ENCODE measurements around the gene LAMA5.

LAMA5 gene

DNA sequence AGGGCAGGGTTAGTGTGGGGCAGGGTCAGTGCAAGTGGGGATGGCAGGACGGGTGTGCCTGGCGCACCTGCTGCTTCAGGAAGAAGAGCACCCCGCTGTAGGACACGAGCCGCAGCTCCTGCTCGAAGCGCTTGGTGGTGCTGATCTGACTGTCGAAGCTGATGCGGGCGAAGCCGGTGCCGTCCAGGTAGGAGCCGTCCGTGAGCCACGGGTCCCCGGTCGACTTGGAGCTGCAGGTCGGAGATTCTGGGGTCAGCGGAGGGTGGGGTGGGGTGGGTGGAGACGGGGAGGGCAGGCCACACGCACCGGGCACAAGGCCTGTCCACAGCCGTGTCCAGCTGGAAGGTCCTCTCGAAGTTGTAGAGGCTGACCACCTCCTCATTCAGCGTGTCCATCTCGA, 54.1 kb downstream of the LAMA5 start:
- DNase-seq, result no peak

DNA sequence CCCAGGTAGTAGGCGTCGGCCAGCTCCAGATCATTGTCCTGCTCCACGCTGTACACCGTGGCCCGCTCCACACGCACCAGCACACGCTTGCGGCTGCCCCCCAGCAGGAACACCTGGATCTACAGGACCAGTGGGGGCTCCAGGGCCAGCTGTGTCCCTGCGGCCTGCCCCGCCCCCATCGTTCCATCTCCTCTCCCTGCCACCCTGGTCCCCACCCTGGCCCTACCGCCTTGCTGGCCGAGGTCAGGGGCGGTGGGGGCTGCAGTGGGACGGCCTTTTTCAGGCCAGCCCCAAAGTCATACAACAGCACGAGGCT, 54.5 kb downstream of the LAMA5 start:
- DNase-seq, result no peak

- peak in 1 of 14 donors; percentile 32 for DNase-seq
Observed at GRCh38 chr20:62311832-62312661, 55.1 kb downstream of the LAMA5 start.

GRCh38 chr20:62311150-62311549, 56.0 kb downstream of the LAMA5 start:
- no peak for DNase-seq

DNA sequence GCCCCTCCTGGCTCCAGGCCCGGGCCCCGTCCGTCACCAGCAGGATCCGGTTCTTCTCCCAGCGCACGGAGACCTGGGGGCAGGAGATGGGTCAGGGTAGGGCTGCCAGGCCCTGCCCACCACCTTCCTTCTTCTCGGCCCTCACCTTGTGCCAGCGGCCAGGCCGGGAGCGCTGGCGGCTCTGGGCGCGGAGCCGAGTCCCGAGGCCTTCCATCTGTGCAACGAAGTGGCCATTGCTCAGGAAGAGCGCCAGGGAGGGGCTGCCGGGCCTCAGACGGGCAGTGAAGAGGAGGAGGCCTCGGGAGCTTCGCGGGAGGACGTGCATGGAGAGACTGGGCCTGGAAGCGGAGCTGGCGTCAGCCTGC, 56.4 kb downstream of the LAMA5 start:
- peak in 2 of 14 donors; percentile 28 to 88 for DNase-seq

- DNase-seq, result no peak
Observed at GRCh38 chr20:62309947-62310756, 57.0 kb downstream of the LAMA5 start.

- DNase-seq, result no peak
Observed at GRCh38 chr20:62309198-62309944, 57.7 kb downstream of the LAMA5 start.

DNA sequence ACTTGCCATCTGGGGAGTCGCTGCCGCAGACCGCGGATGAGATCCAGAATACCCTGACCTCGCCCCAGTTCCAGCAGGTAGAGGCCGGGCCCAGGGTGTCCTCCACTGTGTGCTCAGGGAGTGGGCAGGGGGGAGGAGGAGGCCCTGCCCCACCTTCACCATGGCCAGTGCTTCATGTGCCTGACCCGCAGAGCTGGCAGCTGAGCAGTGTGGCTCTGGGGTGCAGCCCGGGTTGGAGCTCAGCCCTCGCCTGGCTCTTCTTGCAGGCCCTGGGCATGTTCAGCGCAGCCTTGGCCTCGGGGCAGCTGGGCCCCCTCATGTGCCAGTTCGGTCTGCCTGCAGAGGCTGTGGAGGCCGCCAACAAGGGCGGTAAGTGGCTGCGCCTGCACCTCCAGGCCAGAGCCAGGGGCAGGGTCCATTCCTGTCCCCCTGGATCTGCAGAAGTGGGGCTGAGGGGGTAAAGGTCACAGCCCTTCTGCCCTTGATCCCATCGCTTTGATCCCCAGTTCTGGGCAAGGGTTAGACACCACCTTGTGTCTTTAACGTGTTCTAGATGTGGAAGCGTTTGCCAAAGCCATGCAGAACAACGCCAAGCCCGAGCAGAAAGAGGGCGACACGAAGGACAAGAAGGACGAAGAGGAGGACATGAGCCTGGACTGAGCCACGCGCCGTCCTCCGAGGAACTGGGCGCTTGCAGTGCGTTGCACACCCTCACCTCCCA, 58.9 kb downstream of the LAMA5 start:
- DNase-seq, result peak in 9 of 14 donors; percentile 3 to 92 (median 43)

GRCh38 chr20:62307226-62308101, 59.6 kb downstream of the LAMA5 start:
- DNase-seq, result no peak

GRCh38 chr20:62306414-62307187, 60.5 kb downstream of the LAMA5 start:
- peak in 1 of 14 donors; percentile 17 for DNase-seq

DNA sequence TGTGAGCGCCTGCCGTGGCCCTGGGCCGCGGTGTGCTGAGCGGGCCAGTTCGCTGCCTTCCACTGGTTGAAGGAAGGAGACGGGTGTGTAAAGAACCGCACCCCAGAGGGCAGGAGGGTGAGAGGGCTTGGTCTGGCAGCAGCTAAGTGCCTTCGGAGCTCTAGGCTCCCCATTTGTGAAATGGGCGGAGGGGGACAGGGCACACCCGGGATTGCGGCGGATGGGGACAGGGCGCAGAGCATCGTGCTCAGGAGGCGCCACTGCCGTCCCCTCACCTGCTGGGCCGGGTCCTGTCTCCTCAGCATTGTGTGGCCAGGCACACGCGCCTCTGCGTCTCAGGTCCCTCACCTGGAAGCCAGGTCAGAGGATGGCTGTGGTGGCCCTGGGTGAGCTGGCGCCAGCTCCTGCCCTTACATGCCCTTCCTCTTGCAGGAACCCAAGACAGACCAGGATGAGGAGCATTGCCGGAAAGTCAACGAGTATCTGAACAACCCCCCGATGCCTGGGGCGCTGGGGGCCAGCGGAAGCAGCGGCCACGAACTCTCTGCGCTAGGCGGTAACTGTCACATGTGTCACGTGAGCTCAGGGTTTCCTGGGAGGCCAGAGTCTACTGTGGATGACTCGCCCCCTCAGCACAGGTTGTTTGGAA, 61.2 kb downstream of the LAMA5 start:
- DNase-seq, result no peak

GRCh38 chr20:62305149-62305764, 61.9 kb downstream of the LAMA5 start:
- no peak for DNase-seq

DNA sequence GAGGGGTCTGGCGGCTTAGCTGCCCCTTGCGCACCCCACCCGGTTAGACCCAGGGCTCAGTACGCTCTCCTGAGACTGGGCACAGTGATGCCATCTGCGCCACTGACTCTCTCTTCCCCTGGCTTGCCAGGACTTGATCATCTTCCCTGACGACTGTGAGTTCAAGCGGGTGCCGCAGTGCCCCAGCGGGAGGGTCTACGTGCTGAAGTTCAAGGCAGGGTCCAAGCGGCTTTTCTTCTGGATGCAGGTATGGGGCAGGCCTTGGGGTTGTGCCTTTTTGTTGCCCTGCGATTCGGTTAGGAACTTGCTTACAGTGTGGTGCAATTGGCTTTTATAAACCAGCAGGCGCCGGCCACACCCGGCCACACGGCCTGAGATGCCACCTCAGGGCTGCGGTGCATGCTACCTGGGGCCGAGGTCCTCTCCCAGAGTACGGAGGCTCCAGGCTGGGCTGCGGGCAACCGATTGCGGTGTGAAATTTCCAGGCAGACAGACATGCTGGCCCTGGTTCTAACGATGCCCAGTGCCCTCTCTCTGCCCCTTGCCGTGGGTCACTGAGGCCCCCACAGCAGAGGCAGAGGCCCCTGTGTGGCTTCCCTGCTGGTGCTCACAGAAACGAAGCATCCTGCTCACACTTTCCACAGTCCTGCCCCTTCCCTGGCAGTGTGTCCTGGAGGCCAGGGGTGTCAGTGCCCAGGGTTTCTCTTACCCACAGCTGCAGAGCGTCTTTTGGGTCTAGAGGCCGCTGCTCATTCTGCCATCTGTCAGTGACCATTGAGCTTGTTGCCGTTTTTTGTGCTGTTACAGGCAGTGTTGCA, 62.6 kb downstream of the LAMA5 start:
- no peak for DNase-seq

DNA sequence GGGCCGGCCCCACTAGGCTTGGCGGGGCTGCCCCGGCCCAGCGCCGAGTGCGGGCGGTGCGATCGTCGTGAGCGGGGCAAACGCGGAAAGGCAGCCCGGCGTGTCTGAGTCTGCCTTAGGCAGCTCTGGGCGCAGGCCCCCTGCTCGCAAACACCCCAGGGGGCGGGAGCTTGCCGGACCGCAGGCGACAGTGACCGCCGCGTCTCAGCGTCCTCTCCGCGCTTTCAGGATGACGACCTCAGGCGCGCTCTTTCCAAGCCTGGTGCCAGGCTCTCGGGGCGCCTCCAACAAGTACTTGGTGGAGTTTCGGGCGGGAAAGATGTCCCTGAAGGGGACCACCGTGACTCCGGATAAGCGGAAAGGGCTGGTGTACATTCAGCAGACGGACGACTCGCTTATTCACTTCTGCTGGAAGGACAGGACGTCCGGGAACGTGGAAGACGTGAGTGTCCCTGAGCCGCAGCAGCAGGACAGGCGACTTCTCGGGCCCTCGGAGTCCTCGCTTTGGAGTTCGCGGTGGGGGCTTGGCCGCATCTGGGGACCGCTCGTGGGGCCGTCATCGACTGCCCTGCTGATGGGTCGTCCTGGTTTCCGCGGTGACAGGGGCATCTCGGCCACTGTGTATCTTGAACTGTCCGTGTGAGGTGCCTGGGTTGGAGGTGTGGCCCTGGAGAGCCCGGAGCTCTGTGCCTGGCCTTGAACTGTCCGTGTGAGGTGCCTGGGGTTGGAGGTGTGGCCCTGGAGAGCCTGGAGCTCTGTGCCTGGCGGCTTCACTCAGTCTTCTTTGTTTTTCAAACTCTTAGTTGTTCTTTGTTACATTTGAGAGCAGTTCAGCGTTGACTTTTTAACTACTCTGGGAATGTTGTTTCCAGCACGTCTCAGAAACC, 63.5 kb downstream of the LAMA5 start:
- peak in 1 of 14 donors; percentile 53 for DNase-seq

- DNase-seq, result no peak
Observed at GRCh38 chr20:62303062-62303339, 64.1 kb downstream of the LAMA5 start.

DNA sequence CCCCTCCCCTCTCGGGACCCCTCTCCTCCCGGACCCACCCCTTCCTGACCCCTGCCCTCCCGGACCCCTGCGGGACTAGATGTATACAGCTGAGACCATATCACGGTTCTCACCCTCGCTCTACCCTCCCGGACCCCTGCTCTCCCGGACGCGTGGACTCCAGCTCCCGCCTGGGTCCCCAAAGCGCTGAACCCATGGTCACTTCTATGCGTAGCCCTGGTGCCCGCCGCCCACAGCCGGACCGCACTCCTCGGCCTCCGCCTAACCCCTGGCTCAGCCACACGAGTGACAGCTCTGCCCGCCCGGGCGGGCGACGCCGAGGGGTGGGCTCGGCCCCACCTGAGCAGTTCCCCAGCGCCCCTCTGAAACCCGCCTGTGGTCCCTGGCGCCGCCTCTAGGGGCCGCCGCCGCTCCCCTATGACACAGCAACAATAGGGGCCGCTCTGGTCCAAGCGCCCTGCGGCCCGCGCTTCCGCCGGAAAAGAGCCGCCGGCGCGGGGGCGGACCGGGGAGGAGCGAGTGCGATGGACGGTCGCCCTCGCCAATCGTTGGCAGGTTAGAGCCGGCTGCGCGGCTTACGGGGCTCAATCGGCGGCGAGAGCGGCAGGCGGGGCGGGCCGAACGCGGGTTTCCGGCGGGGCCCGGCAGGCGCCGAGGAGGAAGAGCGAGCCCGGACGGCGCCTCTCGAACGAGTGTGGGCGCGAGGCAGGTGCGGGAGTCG, 64.6 kb downstream of the LAMA5 start, which contains the start of gene ADRM1:
Gene ADRM1, plus strand, starts transcription at position 657 of the 721 bp plus-strand sequence. CDS start 572 bp downstream, outside the sequence.
- DNase-seq, result peak; percentile 60 to 98 (median 92)

GRCh38 chr20:62301773-62302340, 65.3 kb downstream of the LAMA5 start:
- DNase-seq, result peak in 13 of 14 donors; percentile 17 to 84 (median 70)

Measured in C1 segment of cervical spinal cord (tissue), 14 donors.